GM12874 (cell line): Measurements from ENCODE around the gene KAZN.

ENCODE experiments used
- TF ChIP-seq, protein P1 (sequence below): IDR thresholded peaks from 2 replicates; pipeline ENCODE4 v1.5.1; 2011; ENCODE audit warnings: low read depth, mild to moderate bottlenecking, control low read depth, low read length, moderate library complexity; ENCODE audit not compliant: insufficient read depth

The KAZN gene

DNA sequence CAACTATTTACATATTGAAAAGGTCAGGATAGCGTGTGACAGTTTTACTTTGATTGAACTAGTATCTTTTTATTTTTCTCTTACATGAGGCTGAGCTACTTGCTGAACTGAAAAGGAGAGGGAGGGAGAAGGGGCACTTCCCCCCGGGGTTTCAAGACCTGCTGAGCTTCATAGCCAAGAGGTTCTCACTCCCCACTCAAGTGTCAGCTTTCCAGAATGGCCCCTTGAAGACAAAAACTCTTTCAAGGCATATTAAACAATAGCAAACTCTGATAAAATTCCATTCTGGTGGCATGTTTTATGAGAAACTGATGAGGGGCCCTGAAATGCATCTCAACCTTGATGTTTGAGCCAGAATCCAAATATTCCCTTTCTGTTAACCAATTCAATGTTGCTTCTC is 143.0 kb downstream of the KAZN start:
- TF ChIP-seq, protein P1, sequence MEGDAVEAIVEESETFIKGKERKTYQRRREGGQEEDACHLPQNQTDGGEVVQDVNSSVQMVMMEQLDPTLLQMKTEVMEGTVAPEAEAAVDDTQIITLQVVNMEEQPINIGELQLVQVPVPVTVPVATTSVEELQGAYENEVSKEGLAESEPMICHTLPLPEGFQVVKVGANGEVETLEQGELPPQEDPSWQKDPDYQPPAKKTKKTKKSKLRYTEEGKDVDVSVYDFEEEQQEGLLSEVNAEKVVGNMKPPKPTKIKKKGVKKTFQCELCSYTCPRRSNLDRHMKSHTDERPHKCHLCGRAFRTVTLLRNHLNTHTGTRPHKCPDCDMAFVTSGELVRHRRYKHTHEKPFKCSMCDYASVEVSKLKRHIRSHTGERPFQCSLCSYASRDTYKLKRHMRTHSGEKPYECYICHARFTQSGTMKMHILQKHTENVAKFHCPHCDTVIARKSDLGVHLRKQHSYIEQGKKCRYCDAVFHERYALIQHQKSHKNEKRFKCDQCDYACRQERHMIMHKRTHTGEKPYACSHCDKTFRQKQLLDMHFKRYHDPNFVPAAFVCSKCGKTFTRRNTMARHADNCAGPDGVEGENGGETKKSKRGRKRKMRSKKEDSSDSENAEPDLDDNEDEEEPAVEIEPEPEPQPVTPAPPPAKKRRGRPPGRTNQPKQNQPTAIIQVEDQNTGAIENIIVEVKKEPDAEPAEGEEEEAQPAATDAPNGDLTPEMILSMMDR: no peak

DNA sequence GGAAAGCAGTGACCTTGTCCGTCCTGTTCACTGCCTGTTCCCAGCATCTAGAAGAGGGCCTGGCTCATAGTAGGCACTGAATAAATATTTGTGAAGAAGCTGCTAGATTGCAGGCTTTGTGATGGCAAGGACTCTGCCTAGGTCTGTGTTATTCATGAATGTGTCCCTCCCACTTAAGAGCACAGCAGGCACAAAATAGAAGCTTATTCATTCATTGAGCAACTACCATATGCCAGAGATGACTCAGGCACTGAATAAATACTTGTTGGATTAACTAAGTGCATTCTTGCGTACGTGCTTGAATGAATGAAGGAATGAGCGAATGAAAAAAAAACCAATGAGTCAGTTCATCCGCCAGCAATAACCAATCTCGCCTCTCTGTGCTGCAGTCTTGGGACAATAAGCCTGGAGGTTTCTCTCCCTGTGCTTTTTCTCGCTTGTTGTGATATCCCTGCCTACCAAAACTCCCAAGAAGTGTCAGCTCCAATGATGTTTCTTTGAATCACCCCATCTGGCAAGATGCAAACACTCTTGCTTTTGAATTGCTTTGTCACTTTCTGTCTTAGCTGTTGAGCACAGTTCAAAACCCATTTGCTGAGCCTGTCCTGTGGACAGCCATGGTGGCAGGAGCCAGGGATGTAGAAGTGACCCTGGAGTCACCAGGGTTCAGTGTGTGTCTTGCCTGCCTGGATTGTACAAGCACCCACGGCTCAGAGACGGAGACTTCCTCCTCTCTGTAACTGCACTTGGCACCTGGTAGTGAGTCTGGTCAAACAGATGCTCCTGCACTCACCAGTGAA is 143.9 kb downstream of the KAZN start:
- TF ChIP-seq, protein P1: no peak

DNA sequence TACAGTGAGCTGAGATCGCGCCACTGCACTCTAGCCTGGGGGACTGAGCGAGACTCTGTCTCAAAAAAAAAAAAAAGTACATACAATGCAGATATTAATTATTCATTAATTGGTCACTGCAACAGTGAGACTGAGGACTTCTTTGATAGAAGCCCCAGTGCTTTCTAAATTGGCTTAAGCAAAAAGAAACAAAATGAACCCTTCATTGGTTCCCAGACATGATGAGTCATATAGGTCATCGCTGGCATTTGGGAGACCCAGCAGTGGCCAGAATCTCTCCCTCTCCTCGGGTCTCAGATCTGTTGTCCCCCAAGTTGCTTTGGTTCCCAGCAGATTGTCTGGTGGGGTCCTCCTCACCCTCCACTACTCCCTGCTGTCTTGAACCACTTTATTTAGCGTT is 144.9 kb downstream of the KAZN start:
- TF ChIP-seq, protein P1: no peak

DNA sequence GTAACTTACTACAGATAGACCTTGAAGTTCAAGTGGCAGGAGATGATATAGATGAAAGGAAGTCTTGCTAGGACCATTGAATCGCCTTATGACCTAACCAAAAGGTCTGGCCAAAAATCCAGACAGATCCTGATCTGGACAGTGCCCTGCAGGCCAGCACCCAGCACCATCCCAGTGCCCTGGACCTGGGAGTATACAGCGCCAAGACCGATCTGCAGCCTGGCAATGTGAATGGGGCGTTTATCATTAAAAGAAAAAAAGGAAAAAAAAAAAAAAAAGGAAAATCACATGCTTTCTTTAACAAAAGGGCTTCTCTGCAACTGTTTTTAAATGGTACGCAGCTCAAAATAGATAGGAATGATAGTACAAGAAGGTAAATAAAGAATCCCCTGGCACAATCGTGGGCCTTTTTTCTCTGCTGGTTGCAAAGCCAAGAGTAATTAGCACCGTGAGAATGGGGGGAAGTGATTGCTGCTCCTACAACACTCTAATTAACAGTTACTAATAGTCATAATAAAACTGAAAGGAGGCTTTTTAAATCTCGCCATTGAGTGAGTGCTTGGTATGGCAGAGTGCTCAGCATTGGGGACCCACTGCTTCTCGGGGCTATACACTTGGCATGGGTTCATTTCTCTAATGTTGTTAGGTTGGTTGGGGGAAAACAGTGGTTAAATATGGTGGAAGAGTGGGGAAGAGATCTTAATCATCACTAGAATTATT is 146.7 kb downstream of the KAZN start:
- TF ChIP-seq, protein P1: no peak

DNA sequence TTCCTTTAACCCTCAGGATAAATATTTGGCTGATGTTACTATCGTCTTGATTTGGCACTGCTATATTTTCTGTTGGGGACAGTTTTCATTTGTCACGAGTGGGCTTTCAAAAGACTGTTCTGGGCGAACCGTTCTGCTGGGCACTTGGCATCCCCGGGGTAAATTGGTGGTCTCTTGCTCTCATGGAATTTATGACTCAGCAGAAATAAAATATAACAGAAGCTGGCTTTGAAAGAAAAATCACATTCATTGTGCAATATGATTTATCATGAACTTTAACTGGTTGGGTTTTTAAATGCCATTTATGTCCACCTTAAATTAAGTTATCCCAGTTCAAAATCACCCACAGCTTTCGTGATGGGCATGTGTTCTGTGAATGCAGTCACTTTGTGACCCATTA is 147.3 kb downstream of the KAZN start:
- TF ChIP-seq, protein P1: no peak

DNA sequence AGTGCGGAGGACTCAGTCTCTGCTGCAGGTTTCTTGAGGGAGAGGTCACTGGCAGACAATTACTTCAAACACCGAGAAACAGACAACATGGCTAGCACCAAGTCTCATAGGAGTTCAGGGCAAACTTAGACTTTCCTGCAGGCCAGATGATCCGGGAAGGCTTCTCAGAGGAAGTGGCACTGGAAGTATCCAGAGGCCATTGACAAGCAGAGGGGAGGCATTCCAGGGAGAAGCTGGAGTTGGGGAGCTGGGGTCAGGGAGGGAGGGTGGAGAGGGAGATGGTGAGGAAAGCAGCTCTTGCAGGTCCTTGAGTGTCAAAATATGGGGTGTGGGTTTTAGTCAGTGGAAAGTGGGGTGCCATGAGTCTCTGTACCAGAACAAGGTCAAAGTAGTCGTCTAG is 147.9 kb downstream of the KAZN start:
- TF ChIP-seq, protein P1: no peak

GRCh38 chr1:14748151-14748550 is 149.7 kb downstream of the KAZN start:
- TF ChIP-seq, protein P1: no peak
